ENCODE measurements around the gene HFE.

The HFE gene

DNA sequence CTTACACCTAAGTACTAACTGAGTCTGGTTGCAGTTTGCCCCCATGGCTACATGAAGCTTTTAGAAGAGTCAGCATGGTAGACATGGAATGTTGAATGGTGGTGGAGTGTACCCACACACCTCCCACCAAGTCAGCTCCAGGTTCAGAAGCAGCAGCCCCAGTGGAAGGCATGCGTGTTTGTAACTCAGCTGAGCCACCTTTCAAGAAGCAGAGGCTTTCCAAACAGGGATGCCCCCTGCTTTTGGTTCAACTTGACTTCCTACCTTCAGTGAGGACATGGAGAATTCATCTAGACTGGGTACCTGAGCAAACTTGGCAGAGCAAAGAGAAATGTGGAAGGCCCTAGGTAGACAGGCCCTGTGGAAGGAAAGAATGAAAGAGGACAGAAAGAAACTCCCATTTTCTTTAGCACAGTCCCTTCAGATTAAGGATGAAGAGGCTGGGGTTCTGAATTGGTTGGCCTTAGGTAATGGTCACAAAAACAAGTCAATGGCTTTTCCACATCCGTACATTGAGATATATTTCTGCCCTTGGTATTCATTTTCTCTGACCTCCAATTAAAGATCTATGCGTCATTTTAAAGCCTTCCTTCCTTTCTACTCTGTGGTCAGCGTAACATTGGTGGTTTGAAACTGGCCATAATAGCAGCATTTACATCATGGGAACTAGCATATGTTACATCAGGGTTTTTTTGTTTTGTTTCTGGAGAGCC, 53.2 kb downstream of the HFE start:
- no peak for DNase-seq

DNA sequence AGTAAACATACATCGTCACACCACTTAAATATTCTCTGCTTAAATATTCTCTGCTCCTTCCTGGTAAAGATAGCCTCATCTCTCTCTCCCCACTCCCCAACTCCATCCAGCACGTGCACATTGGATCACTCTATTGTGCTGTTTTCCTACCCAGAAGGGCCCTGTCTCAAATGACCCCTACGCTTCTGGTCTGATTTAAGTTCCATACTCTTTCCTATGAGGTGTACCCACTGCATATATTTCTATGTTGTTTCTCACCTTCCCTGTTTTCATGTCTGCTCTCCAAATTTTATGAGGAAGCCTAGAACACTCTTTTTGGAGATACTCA, 53.7 kb downstream of the HFE start:
- DNase-seq, result no peak

- no peak for DNase-seq
These were observed 54.2 kb downstream of the HFE start for GRCh38 chr6:26141378-26141904.

GRCh38 chr6:26142026-26142425, 54.8 kb downstream of the HFE start:
- no peak for DNase-seq
